Mucosa of descending colon (tissue), 3 donors: Measurements from ENCODE around the gene PFDN2. TPM values are rescaled to one million over a fixed set of nuclear protein-coding genes. Genes with fewer than 3 reads are reported as not detected.

Source experiments
- ATAC-seq: fragments of 200-7000 bp; cut with Tn5 transposase; one replicate; pipeline ENCODE4 v1.9.1; 2020; ENCODE audit warnings: mild to moderate bottlenecking, moderate library complexity
- DNase-seq, 3 donors: peaks; one replicate each; pipeline ENCODE4 v3.0.0-alpha.2; 2020
- H3K36me3 ChIP-seq: fragments of 200-600 bp; one replicate; pipeline ENCODE4 v1.8.0; 2021; ENCODE audit warnings: low read depth, mild to moderate bottlenecking
- H3K4me1 ChIP-seq: fragments of 200-600 bp; one replicate; pipeline ENCODE4 v1.8.0; 2021; ENCODE audit warnings: low read depth, mild to moderate bottlenecking
- H3K4me3 ChIP-seq: fragments of 200-600 bp; one replicate; pipeline ENCODE4 v1.8.0; 2021; ENCODE audit warnings: mild to moderate bottlenecking
- H3K9me3 ChIP-seq: fragments of 200-600 bp; one replicate; pipeline ENCODE4 v1.8.0; 2021; ENCODE audit warnings: mild to moderate bottlenecking
- intact Hi-C, 2 donors: fragments of 100-400 bp; cut with DNase I in 1 of 2; cut with micrococcal nuclease in 1 of 2; formaldehyde crosslinking; loops; one replicate each; pipeline versions ENCODE4 v1.11.0 to v1.11.1; 2022; cut with DNase I, micrococcal nuclease
- total RNA-seq, 3 donors: library from RNA; stranded (reverse); fragmentation: NEBNext Ultra II Directional in 2 of 3; extraction: Animal tissue kit (Norgen Biotek cat#: 25700) in 2 of 3; gene quantifications; one replicate each; pipeline versions ENCODE4 v1.2.1 to v1.2.4, GENCODE V29; 2021 to 2023
- TF ChIP-seq, protein P1 (sequence below): fragments of 200-600 bp; IDR thresholded peaks from one replicate; pipeline ENCODE4 v1.8.0; 2022; ENCODE audit warnings: antibody characterized with exemption, mild to moderate bottlenecking
- donor health status: DM: no; HTN: no; CAD: no; lungs with moderate emphysema.
- donor health status: DM: no; HTN: no; CAD: no.
- donor health status: DM: no; HTN: yes; CAD: no.

PFDN2 gene
- total RNA-seq, 3 donors from 2014 or later: 20.7 to 40.2 (median 29.4) TPM

DNA sequence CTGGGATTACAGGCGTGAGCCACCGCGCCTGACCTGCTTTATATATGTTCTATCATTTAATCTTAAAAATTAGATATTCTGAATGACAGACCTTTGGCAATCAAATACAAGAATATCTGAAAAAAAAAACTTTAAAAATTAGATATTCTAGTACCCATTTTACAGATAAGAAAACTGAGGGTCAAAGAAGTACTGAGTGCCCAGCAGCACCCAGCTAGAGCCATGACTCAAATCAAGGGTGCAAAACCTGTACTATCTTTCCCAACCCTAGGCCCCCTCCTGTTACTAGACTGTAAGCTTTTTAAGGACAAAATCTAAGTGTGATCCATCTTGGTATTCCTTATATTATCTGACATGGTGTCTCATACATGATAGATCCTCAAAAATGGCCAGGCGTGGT, 56.4 kb downstream of the PFDN2 start:
- Histone ChIP-seq H3K36me3 (no peaks in the 10 kb centered on the region), H3K9me3 (no peaks in the 10 kb centered on the region), H3K4me1 (peaks cover 3% of the 10 kb centered on the region), H3K4me3 (no peak overlapping the region)
- DNase-seq: no peak
- intact Hi-C loops: no loop called here
- ATAC-seq: no peak
- TF ChIP-seq, protein P1, sequence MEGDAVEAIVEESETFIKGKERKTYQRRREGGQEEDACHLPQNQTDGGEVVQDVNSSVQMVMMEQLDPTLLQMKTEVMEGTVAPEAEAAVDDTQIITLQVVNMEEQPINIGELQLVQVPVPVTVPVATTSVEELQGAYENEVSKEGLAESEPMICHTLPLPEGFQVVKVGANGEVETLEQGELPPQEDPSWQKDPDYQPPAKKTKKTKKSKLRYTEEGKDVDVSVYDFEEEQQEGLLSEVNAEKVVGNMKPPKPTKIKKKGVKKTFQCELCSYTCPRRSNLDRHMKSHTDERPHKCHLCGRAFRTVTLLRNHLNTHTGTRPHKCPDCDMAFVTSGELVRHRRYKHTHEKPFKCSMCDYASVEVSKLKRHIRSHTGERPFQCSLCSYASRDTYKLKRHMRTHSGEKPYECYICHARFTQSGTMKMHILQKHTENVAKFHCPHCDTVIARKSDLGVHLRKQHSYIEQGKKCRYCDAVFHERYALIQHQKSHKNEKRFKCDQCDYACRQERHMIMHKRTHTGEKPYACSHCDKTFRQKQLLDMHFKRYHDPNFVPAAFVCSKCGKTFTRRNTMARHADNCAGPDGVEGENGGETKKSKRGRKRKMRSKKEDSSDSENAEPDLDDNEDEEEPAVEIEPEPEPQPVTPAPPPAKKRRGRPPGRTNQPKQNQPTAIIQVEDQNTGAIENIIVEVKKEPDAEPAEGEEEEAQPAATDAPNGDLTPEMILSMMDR: no peak

DNA sequence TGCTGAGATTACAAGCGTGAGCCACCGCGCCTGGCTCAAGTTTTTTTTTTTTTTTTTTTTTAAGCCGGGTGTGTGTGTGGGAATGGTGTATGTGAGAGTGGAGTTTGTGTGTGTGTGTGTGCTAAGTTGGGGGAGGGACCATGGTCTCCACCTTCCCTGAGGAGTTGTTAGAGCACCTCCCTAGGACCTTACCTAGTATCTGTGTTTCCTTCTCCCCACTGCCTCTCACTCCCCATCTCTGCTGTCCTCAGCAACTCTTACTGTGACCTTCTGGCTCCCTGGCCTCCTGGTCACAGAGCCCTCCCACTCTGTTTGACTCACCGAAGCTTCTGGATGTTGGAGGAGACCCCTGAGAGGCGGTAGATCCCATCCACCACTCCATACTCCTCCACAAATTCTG, 58.5 kb downstream of the PFDN2 start:
- ATAC-seq (no peak), DNase-seq (no peak)
- intact Hi-C loops: no loop called here
- no peaks in the 10 kb centered on the region for H3K9me3 ChIP-seq
- peaks cover 3% of the 10 kb centered on the region for H3K4me1 ChIP-seq
- TF ChIP-seq, protein P1: no peak
- no peak overlapping the region for H3K4me3 ChIP-seq
- no peaks in the 10 kb centered on the region for H3K36me3 ChIP-seq

GRCh38 chr1:161054805-161055204, 63.0 kb downstream of the PFDN2 start:
- H3K9me3 ChIP-seq: no peaks in the 10 kb centered on the region
- ATAC-seq: no peak
- peaks cover 3% of the 10 kb centered on the region for H3K4me1 ChIP-seq
- intact Hi-C loops: no loop called here
- no peaks in the 10 kb centered on the region for H3K36me3 ChIP-seq
- TF ChIP-seq, protein P1: no peak
- no peak for DNase-seq
- H3K4me3 ChIP-seq: no peak overlapping the region

DNA sequence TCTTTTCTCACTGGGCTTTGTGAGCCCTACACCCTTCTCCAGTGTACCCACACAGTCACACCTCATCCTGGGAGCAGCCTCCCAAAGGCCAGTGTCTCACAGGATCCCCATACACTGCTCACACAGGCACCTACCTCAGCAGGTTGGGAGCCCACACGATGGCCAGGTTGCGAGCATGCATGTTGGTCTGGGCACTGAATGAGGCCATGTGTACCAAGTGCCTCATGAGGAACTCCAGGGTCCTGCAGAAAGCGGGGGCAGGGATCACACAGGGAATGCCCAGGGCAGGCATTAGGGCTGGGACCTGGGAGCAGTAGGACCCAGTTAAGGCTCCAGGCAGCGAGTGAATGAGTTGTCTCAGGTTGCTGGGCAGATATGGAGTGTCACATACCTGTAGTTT, 63.6 kb downstream of the PFDN2 start:
- H3K4me1 ChIP-seq: no peaks in the 10 kb centered on the region
- TF ChIP-seq, protein P1: no peak
- no peaks in the 10 kb centered on the region for H3K36me3 ChIP-seq
- no peak for DNase-seq
- H3K4me3 ChIP-seq: no peak overlapping the region
- intact Hi-C loops: no loop called here
- H3K9me3 ChIP-seq: peaks cover 2% of the 10 kb centered on the region
- ATAC-seq: no peak

- Histone ChIP-seq H3K36me3 (no peaks in the 10 kb centered on the region), H3K4me1 (no peaks in the 10 kb centered on the region), H3K4me3 (no peak overlapping the region), H3K9me3 (peaks cover 3% of the 10 kb centered on the region)
- intact Hi-C loops: no loop called here
- TF ChIP-seq, protein P1: no peak
- DNase-seq (no peak), ATAC-seq (no peak)
Measured at GRCh38 chr1:161052899-161053298, 64.9 kb downstream of the PFDN2 start.

GRCh38 chr1:161051219-161051618, 66.6 kb downstream of the PFDN2 start:
- DNase-seq (no peak), ATAC-seq (no peak)
- Histone ChIP-seq H3K4me1 (no peaks in the 10 kb centered on the region), H3K4me3 (no peak overlapping the region), H3K9me3 (peaks cover 3% of the 10 kb centered on the region), H3K36me3 (no peaks in the 10 kb centered on the region)
- intact Hi-C loops: no loop called here
- TF ChIP-seq, protein P1: no peak
